NCI-H1092 (cell line): Measurements from ENCODE around the gene ZNF541.

Experiments used
- DNase-seq: peaks from one replicate; lab custom pipeline; 2025; lab: John Stamatoyannopoulos, UW

ZNF541 gene

GRCh38 chr19:47573071-47574026 is at the start of gene ZNF541:
Gene ZNF541, minus strand, starts transcription at chr19:47573148. Its CDS starts 17,292 bp downstream, at chr19:47555856.
- DNase-seq = no peak

GRCh38 chr19:47619763-47620162 is 46.8 kb upstream of the ZNF541 start:
- DNase-seq = no peak

GRCh38 chr19:47618771-47619170 is 45.8 kb upstream of the ZNF541 start:
- no peak for DNase-seq

GRCh38 chr19:47615714-47616113 is 42.8 kb upstream of the ZNF541 start:
- DNase-seq = no peak

GRCh38 chr19:47615230-47615629 is 42.3 kb upstream of the ZNF541 start:
- DNase-seq = no peak

GRCh38 chr19:47614559-47614958 is 41.6 kb upstream of the ZNF541 start:
- no peak for DNase-seq

- no peak for DNase-seq
Measured at GRCh38 chr19:47614021-47614295, 41.0 kb upstream of the ZNF541 start.

- no peak for DNase-seq
Measured at GRCh38 chr19:47613165-47614020, 40.4 kb upstream of the ZNF541 start.

GRCh38 chr19:47610902-47611301 is 38.0 kb upstream of the ZNF541 start:
- DNase-seq = no peak

GRCh38 chr19:47609906-47610894 is 37.3 kb upstream of the ZNF541 start:
- DNase-seq = no peak

GRCh38 chr19:47608969-47609905 is 36.3 kb upstream of the ZNF541 start, which contains the start of gene BICRA:
Gene BICRA, plus strand, starts transcription at chr19:47609134. Its CDS starts 64,441 bp downstream, at chr19:47673575.
- peak; percentile 58 for DNase-seq

GRCh38 chr19:47608074-47608918 is 35.3 kb upstream of the ZNF541 start:
- DNase-seq = peak; percentile 85

- DNase-seq = no peak
Measured at GRCh38 chr19:47607564-47608073, 34.7 kb upstream of the ZNF541 start.

GRCh38 chr19:47603706-47604565 is 31.0 kb upstream of the ZNF541 start:
- no peak for DNase-seq

GRCh38 chr19:47601180-47601904 is 28.4 kb upstream of the ZNF541 start:
- no peak for DNase-seq

- peak; percentile 97 for DNase-seq
Measured at GRCh38 chr19:47600246-47601179, 27.6 kb upstream of the ZNF541 start.
